Stimulated activated CD8-positive, alpha-beta memory T cell treated with anti-CD3 and anti-CD28 coated beads, Interleukin-4, amount 100 ng/mL, for 48 hours (primary cell): ENCODE results near the gene SLC13A3.

Source experiments
- DNase-seq: peaks from one replicate; pipeline ENCODE4 v3.0.0-alpha.2; 2020

The SLC13A3 gene

GRCh38 chr20:46649965-46650542 lies 1.2 kb downstream of the SLC13A3 start:
- DNase-seq, result no peak

GRCh38 chr20:46649650-46649949 lies 1.7 kb downstream of the SLC13A3 start:
- no peak for DNase-seq

- DNase-seq, result no peak
Observed at GRCh38 chr20:46648903-46649649, 2.2 kb downstream of the SLC13A3 start.

- DNase-seq, result no peak
Observed at GRCh38 chr20:46647469-46647868, 3.8 kb downstream of the SLC13A3 start.

- no peak for DNase-seq
Observed at GRCh38 chr20:46646659-46647380, 4.4 kb downstream of the SLC13A3 start.

- DNase-seq, result no peak
Observed at GRCh38 chr20:46646122-46646521, 5.1 kb downstream of the SLC13A3 start.

- DNase-seq, result no peak
Observed at GRCh38 chr20:46644733-46645132, 6.5 kb downstream of the SLC13A3 start.

- DNase-seq, result no peak
Observed at GRCh38 chr20:46644160-46644559, 7.1 kb downstream of the SLC13A3 start.

GRCh38 chr20:46642969-46643343 lies 8.3 kb downstream of the SLC13A3 start:
- no peak for DNase-seq

GRCh38 chr20:46642265-46642968 lies 8.8 kb downstream of the SLC13A3 start:
- DNase-seq, result no peak

GRCh38 chr20:46641424-46641823 lies 9.8 kb downstream of the SLC13A3 start:
- DNase-seq, result no peak

- DNase-seq, result no peak
Observed at GRCh38 chr20:46640536-46641311, 10.5 kb downstream of the SLC13A3 start.

- no peak for DNase-seq
Observed at GRCh38 chr20:46640044-46640443, 11.2 kb downstream of the SLC13A3 start.

GRCh38 chr20:46639587-46639986 lies 11.7 kb downstream of the SLC13A3 start:
- DNase-seq, result no peak

GRCh38 chr20:46638898-46639274 lies 12.4 kb downstream of the SLC13A3 start:
- DNase-seq, result no peak

- DNase-seq, result no peak
Observed at GRCh38 chr20:46638134-46638897, 12.9 kb downstream of the SLC13A3 start.

- DNase-seq, result no peak
Observed at GRCh38 chr20:46637427-46638133, 13.7 kb downstream of the SLC13A3 start.

GRCh38 chr20:46637020-46637419 lies 14.2 kb downstream of the SLC13A3 start:
- no peak for DNase-seq

- DNase-seq, result no peak
Observed at GRCh38 chr20:46636514-46636913, 14.7 kb downstream of the SLC13A3 start.

- DNase-seq, result no peak
Observed at GRCh38 chr20:46635514-46636136, 15.6 kb downstream of the SLC13A3 start.

GRCh38 chr20:46634528-46634927 lies 16.7 kb downstream of the SLC13A3 start:
- no peak for DNase-seq
